Measurements from ENCODE around the gene HOXA13. TPM values are rescaled to one million over a fixed set of nuclear protein-coding genes. Genes with fewer than 3 reads are reported as not detected.
A peak's percentile ranks its signal among the peaks of the same experiment; 100 is the strongest.

The HOXA13 gene
- total RNA-seq, 1 donor: 1.3 TPM

DNA sequence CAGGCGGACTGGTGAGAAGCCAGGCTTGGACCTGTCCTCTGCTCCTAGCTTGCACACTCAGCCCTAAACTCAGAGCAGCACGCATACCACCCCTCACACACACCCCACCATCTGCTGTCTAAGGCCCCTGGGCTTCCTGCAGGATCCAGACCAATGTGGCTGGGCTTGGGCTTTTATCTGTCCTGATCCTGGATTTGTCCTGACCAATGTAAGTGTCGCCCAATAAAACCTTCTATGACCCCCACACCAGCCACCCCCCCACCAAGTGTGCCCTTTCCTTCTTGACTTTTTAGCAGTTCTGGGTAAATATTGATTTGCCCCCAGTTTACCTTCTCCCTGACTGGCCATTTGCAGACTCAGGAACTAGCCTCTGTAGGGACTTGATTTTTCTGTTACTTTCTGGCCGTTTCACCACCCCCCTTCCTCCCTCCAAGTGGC, 1.7 kb upstream of the HOXA13 start:
- peak overlapping the region; percentile 86 for H3K4me3 ChIP-seq (ENCODE audit: low read depth, low read length)
- no peak for DNase-seq (ENCODE audit: low read depth)
- TF ChIP-seq, protein P1, sequence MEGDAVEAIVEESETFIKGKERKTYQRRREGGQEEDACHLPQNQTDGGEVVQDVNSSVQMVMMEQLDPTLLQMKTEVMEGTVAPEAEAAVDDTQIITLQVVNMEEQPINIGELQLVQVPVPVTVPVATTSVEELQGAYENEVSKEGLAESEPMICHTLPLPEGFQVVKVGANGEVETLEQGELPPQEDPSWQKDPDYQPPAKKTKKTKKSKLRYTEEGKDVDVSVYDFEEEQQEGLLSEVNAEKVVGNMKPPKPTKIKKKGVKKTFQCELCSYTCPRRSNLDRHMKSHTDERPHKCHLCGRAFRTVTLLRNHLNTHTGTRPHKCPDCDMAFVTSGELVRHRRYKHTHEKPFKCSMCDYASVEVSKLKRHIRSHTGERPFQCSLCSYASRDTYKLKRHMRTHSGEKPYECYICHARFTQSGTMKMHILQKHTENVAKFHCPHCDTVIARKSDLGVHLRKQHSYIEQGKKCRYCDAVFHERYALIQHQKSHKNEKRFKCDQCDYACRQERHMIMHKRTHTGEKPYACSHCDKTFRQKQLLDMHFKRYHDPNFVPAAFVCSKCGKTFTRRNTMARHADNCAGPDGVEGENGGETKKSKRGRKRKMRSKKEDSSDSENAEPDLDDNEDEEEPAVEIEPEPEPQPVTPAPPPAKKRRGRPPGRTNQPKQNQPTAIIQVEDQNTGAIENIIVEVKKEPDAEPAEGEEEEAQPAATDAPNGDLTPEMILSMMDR (IDR thresholded peaks at IDR 0.05; ENCODE audit: insufficient read depth, low read depth, low read length): no peak

DNA sequence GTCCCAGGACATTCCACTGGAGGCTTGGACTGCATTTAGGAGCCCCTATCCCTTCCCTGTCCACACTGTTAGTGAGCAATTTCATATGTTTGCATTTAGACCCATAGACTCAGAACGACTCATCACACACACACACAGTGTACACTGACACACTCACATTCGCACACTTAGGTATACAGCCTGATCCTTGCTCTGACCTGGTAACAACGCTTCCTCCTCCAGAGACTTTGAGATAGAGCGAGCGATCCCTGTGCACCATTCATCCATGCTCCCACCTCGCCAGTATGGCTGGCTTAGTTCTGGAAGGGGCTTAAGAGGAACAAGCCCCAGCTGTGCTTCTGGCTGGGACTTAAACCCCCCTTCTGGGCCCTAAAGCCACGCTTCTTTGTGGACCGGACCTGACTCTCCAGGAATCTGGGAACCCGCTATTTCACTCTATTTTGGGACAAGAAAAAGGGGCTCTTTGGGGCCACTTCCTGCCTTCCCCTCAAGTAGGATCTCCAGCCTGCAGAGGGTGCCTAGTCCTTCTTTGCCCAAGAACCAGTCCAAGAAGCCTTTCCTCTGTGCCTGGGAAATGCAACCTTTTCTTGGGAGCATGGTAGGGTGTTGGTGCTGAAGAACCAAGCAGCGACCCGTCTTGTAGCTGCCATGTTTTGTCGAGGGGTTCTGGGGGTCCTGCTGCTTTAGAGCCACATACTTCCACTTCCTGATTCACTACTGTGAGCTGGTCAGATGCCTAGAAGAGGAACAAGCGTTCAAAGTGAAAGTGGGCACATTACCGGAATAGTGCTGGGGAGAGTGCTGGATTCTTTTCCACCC, 1.1 kb upstream of the HOXA13 start:
- TF ChIP-seq, protein P1 (IDR thresholded peaks at IDR 0.05; ENCODE audit: insufficient read depth, low read depth, low read length): no peak
- peak overlapping the region; percentile 86 for H3K4me3 ChIP-seq (ENCODE audit: low read depth, low read length)
- DNase-seq (ENCODE audit: low read depth): peak; percentile 60

DNA sequence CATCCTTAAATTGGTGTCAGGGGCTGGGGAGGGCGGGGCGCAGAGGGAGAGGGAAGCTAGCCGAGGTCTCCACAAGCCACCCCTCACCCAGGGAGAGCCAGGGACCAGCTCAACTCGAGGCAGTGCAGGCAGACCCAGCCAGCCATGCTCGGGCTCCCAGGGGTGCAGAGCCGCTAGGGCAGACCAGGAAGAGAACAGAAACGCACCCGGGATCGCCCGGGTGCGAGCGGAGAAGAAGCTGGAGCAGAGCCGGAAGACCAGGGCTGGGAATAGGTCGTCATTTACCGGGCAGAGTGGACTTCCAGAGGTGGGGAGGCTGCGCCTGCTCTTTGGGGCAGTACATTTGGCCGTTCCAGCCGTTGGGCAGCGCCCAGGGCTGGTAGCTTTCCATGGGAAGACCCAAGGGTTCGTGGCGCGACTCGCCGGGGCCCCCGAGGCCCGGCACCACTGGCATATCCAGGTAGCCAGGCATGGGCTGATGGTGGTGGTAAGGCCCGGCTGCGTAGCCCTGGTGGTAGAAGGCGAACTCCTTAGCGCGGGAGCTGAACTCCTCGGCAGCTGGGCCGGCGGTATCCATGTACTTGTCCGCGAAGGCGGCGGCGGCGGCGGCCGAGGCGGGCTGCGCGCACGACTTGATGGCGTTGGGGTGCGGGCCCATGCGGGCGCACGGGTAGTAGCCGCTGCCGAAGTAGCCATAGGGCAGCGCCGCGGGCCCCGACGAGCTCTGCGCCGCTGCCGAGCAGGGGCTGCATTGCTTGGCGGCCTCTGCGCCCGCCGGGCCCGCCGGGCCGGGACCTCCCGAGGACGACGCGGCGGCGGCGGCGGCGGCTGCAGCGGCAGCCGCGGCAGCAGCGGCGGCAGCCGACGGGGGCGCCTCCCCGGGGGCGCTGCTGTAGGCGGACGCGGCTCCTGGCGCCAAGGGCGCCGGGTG, 755 bp downstream of the HOXA13 start:
- peak overlapping the region; percentile 86 for H3K4me3 ChIP-seq (ENCODE audit: low read depth, low read length)
- TF ChIP-seq, protein P1 (IDR thresholded peaks at IDR 0.05; ENCODE audit: insufficient read depth, low read depth, low read length): no peak
- peak; percentile 63 for DNase-seq (ENCODE audit: low read depth)

DNA sequence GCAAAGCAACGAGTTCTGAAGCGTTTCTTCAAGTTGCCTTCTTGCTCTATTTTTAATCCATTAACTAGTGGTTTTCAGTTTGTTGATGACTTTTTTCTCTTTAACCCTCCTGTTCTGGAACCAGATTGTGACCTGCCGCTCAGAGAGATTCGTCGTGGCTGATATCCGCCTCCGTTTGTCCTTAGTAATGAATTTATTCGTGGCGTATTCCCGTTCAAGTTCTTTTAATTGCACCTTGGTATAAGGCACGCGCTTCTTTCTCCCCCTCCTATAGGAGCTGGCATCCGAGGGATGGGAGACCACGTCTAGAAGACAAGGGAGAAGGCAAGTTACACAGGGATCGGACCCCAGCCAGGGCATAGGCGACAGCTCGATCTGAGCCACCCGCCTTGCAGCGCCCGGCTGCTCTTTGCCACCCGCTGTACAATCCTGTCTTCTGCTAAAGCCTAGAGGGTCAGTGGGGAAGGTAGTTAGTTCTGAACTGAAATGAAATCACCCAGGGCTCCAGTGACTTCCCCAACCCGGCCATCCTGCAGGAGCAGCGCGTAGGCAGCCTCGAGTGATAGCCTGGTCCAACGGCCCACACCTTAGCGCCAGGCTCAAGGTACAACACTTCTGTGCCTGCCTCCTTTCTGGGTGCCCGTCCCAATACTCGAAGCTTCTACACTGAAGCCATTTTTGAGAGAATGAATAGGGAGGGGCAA, 1.6 kb downstream of the HOXA13 start:
- peak; percentile 19 for DNase-seq (ENCODE audit: low read depth)
- TF ChIP-seq, protein P1 (IDR thresholded peaks at IDR 0.05; ENCODE audit: insufficient read depth, low read depth, low read length): no peak
- peak overlapping the region; percentile 86 for H3K4me3 ChIP-seq (ENCODE audit: low read depth, low read length)

- peak overlapping the region; percentile 86 for H3K4me3 ChIP-seq (ENCODE audit: low read depth, low read length)
- peak; percentile 45 for DNase-seq (ENCODE audit: low read depth)
- TF ChIP-seq, protein P1 (IDR thresholded peaks at IDR 0.05; ENCODE audit: insufficient read depth, low read depth, low read length): no peak
Measured at GRCh38 chr7:27197137-27198042, 2.5 kb downstream of the HOXA13 start.
